HK-2 (cell line): ENCODE results near the gene GABRP.

Experiments
- DNase-seq: peaks from one replicate; pipeline ENCODE4 v3.0.0-alpha.2; 2018; ENCODE audit not compliant: unreplicated experiment

The GABRP gene

GRCh38 chr5:170860818-170861666 lies 77.5 kb downstream of the GABRP start:
- no peak for DNase-seq

GRCh38 chr5:170861667-170861916 lies 78.1 kb downstream of the GABRP start:
- DNase-seq = peak; percentile 75

- DNase-seq = peak; percentile 42
Measured at GRCh38 chr5:170861917-170862766, 78.6 kb downstream of the GABRP start, which contains the start of gene RANBP17. Gene RANBP17, plus strand, starts transcription at chr5:170862018.

GRCh38 chr5:170863646-170864045 lies 80.1 kb downstream of the GABRP start:
- no peak for DNase-seq
